IPS-NIHi7 (cell line): ENCODE results near the gene DNAJC4.

ENCODE experiments used
- DNase-seq: peaks from one replicate; pipeline ENCODE4 v3.0.0; 2012; ENCODE audit warnings: mixed read lengths; ENCODE audit errors: extremely low spot score

Gene DNAJC4

DNA sequence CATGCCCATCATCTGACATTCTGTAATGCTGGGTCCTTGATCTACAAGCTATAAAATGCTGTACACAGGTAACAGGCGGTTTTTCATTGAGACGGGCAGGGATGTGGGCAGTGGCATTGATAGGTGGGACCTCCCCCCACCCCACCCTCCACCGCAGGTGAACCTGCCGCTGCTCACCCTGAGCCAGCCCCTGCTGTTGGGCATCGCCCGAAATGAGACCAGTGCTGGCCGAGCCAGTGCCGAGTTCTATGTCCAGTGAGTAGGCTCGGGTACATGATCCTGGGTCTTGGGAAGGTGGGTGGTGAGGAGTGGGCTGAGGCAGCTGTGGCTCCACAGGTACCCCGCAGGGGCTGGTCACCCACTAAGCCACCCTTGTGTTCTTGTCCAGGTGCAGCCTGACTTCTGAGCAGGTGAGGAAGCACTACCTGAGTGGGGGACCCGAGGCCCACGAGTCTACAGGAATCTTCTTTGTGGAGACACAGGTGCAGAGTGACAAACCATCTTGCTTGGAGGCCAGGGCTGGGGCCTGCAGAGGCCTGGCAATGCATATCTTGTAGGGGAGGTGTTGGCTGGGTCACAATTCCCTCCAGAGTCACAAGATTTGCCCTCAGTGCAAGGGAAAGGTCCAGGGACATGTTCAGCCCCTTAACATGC is 1.1 kb upstream of the DNAJC4 start:
- no peak for DNase-seq

- no peak for DNase-seq
Measured at GRCh38 chr11:64229744-64230170, 591 bp upstream of the DNAJC4 start.

GRCh38 chr11:64230985-64231365 is 627 bp downstream of the DNAJC4 start:
- no peak for DNase-seq

DNA sequence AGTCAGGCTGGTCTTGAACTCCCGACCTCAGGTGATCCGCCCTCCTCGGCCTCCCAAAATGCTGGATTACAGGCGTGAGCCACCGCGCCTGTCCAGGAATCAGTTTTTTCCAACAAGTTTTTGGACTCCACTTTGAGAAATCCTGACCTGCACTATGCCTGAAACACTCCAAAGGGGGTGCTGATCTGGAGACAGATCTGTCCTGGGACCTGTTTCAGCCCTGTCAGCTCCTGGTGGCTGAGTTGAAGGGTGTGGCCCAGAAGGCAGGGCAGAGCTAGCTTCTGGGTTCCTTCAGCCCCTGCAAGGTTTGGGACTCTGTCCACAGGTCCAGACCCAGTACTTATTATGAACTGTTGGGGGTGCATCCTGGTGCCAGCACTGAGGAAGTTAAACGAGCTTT is 1.2 kb downstream of the DNAJC4 start:
- no peak for DNase-seq

- DNase-seq, result no peak
Measured at GRCh38 chr11:64232182-64232966, 2.0 kb downstream of the DNAJC4 start.

DNA sequence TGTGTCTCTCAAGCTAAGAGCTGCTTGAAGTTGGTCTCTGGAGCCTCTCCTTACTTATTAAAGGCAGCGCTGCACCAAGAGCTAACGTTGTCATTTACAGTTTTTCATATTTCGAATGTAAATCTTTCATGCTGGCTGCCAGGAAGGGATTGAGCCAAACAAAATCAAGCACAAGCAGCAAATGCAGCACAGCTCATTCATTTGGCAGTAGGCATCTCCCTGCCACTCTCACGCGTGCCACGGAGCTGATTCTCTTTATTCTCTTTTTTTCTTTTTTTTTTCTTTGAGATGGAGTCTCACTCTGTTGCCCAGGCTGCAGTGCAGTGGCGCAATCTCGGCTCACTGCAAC is 2.6 kb downstream of the DNAJC4 start:
- DNase-seq, result no peak

DNA sequence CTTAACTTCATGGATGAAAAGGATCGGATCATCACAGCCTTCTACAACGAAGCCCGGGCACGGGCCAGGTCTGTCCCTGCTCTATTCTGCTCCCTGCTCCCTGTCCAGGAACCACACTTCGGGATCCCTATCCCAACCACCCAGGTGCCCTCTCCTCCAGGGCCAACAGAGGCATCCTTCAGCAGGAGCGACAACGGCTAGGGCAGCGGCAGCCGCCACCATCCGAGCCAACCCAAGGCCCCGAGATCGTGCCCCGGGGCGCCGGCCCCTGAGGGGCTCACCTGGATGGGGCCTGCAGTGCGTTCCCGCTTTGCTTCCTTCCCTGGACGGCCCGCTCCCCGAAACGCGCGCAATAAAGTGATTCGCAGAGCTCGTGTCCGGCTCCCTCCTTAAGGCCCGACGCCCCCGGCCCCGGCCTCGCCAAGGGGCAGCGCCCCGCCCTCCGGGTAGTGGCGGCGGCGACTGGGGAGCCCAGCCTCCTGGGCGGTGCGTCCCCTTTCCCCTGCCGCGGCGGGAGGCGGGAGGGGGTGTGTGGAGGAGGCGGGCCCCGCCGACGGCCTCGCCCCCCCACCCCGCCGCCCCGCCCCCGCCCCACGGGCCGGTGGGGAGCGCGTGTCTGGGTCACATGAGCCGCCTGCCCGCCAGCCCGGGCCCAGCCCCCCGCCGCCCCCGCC is 3.7 kb downstream of the DNAJC4 start, which contains the start of gene VEGFB:
TSS of gene VEGFB (plus strand) at position 672 of the 674 bp plus-strand sequence. CDS start 250 bp downstream, outside the sequence.
- peak; percentile 39 for DNase-seq

DNA sequence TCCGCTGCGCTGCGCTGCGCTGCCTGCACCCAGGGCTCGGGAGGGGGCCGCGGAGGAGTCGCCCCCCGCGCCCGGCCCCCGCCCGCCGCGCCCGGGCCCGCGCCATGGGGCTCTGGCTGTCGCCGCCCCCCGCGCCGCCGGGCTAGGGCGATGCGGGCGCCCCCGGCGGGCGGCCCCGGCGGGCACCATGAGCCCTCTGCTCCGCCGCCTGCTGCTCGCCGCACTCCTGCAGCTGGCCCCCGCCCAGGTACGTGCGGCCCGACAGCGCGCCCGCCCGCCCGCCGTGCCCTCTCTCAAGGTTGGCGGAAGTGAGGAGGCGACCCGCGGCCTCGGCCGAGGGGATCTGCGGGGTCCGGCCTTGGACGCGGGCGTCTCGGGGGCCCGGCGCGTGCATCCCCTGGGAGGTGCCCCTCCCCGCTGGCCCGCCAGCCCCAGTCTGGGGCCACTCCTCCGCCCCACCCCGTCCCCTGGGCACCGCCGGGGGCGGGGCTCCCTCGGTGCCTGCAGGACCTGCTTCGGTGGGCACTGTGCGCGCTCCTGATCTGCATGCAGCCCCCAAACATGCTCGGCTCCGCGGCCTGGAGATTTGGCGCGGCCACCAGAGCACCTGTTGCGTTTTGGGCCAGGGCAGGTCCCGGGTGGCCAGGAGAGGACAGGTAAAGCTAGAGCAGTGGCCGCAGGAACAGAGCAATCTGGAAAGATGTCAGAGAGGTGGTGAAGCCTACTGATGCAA is 4.5 kb downstream of the DNAJC4 start:
- DNase-seq, result peak; percentile 18

GRCh38 chr11:64235437-64236161 is 5.3 kb downstream of the DNAJC4 start:
- DNase-seq, result no peak

DNA sequence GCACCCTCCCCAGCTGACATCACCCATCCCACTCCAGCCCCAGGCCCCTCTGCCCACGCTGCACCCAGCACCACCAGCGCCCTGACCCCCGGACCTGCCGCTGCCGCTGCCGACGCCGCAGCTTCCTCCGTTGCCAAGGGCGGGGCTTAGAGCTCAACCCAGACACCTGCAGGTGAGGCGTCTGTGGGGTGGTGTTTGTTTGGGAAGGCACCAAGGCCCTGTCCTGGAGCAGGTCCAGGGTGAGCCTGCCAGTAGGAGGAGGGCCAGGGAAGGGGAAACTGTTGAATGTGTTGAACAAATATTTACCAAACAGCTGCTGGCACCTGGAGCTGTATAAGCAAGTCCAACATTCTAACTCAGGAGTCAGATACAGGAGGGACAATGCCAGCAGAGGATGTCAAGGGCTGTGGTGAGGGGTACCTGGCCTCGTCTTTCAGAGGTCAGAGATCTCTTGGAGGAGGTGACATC is 7.2 kb downstream of the DNAJC4 start:
- no peak for DNase-seq

DNA sequence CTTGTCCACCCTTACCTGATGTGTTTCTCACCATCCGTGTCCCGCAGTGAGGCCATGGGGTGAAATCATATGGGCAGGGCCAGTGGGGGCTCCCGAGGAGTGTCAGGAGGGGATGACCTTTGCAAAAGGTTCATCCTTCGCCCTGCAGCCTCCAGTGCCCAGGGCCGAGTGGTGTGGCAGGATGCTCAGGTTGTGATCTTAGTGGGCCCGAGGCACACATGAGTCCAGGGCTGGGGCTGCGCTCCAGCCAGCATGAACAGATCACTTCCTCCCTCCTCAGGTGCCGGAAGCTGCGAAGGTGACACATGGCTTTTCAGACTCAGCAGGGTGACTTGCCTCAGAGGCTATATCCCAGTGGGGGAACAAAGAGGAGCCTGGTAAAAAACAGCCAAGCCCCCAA is 7.7 kb downstream of the DNAJC4 start:
- no peak for DNase-seq

DNA sequence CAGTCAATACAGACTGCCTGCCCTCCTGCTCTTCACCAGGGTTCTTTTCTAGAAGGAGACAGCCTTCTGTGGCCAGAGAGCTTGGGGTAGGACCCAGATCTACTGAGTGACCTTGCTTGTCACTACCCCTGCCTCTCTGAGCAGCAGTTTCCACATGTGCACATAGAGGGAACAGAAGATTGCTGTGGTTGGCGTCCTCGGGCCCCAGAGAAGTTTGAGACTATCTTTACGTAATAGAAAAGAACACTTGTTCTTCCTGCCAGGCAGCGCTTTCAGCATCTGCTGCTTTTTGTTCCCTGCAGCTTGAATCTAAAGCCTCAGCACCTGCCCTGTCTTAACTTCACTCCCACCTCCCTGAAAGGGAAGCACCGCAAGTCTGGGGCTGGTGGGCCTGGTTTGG is 8.7 kb downstream of the DNAJC4 start:
- DNase-seq, result no peak

- DNase-seq, result no peak
Measured at GRCh38 chr11:64239662-64240434, 9.5 kb downstream of the DNAJC4 start.

DNA sequence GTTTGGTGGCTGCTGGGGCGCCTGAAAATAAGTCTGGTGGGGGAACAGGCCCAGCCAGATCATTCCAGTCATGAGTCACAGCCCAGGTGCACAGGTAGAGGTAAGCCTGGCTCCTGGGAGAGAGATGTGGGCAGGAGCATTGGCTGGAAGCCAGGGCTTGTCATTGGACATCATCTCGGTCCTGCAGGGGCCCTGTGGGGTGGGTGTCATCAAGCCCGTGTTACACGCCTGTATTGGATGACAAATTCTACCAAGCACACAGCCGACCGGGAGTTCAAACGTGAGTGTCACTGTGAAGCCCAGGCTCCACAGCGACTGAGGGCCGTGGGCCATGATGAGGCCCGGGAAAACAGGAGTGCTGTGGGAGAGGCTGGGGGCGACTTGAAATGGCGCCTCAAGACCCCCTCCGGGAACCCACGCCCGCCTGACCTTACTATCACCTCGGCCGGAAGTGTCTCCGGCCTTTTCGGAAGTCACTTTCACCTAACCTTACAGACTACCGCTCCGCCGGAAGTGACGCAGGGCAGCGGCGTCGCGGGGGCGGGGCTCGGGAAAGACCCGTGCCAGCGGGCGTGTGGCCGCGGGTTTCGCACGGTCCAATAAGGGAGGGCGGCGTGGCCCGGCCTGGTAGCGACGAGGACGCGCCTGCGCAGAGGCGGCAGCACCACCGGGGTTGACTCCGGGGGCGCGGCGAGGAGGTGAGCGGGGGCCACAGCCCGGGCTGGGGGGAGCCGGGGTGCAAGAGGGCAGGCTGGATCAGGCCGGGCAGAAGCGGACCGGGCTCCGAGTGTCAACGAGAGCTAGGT is 10.3 kb downstream of the DNAJC4 start, which contains the start of gene FKBP2:
TSS of gene FKBP2 (plus strand) at position 661 of the 806 bp plus-strand sequence. CDS start 1,293 bp downstream, outside the sequence.
- DNase-seq, result peak; percentile 92

- DNase-seq, result no peak
Measured at GRCh38 chr11:64241241-64241490, 10.8 kb downstream of the DNAJC4 start.

- peak; percentile 91 for DNase-seq
Measured at GRCh38 chr11:64241491-64242374, 11.4 kb downstream of the DNAJC4 start.

GRCh38 chr11:64243236-64243854 is 13.0 kb downstream of the DNAJC4 start:
- no peak for DNase-seq

DNA sequence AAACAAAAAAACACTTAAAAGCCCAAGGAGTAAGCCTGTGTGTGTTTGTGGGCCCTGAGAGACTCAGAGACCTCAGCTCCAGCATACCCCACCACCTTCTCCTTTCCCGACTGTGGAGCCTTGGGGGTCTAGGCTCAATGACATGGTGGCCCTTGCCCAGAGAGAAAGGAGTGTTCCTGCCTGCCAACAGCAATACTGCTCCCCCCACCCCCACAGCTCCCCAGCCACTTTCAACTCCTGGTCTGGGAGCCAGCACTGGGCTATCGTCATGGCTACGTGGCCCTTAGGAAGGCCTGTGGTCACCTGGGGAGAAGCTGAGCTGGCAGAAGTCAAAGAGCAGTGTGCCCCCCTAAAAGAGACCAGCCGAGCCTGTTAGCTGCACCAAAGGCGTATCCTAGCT is 13.8 kb downstream of the DNAJC4 start:
- DNase-seq, result no peak
